GM23248 (cell line): Measurements from ENCODE around the gene PRICKLE2.

Experiments used
- EZH2 ChIP-seq: fragments of 200-600 bp; sonication (generic); IDR thresholded peaks from 2 replicates; pipeline ENCODE4 v1.6.1; 2018; ENCODE audit warnings: antibody characterized with exemption, mild to moderate bottlenecking; ENCODE audit not compliant: insufficient read depth, poor library complexity, severe bottlenecking
- EZH2phosphoT487 ChIP-seq: fragments of 200-600 bp; sonication (generic); IDR thresholded peaks from 2 replicates; pipeline ENCODE4 v1.6.1; 2018; ENCODE audit warnings: antibody characterized with exemption, moderate library complexity, mild to moderate bottlenecking, low read depth; ENCODE audit not compliant: insufficient read depth

- no peak for TF ChIP-seq EZH2
- no peak for TF ChIP-seq EZH2phosphoT487
Measured at GRCh38 chr3:64117483-64117882, 107.8 kb downstream of the PRICKLE2 start.
